ENCODE measurements around the gene COL4A1.

The COL4A1 gene

GRCh38 chr13:110103534-110103933 is 203.4 kb downstream of the COL4A1 start:
- no peaks in the 10 kb centered on the region for H3K79me2 ChIP-seq (ENCODE audit: insufficient read depth, low read length)
- no peaks in the 10 kb centered on the region for H3K9me3 ChIP-seq (ENCODE audit: low read length)
- H3K36me3 ChIP-seq (ENCODE audit: insufficient read depth, low read length) = no peaks in the 10 kb centered on the region
- H3K9me2 ChIP-seq (ENCODE audit: low read depth, low read length) = no peaks in the 10 kb centered on the region
- no peak overlapping the region for H3K27ac ChIP-seq (ENCODE audit: low read depth, low read length, poor library complexity, severe bottlenecking)
- H3K4me3 ChIP-seq (ENCODE audit: low read depth, low read length, poor library complexity, severe bottlenecking) = no peak overlapping the region
- no peaks in the 10 kb centered on the region for H3K4me1 ChIP-seq (ENCODE audit: insufficient read depth, low read length, severe bottlenecking)
- H3K9ac ChIP-seq (ENCODE audit: low read length) = no peak overlapping the region
- H4K20me1 ChIP-seq (ENCODE audit: insufficient read depth, low read length) = no peaks in the 10 kb centered on the region
- no peak overlapping the region for H2AFZ ChIP-seq (ENCODE audit: low read length)
- H3F3A ChIP-seq (ENCODE audit: insufficient read depth, low read length) = no peaks in the 10 kb centered on the region
- TF ChIP-seq EZH2 (IDR thresholded peaks at IDR 0.05; ENCODE audit: borderline replicate concordance, low read length) (no peak), CTCF (IDR thresholded peaks at IDR 0.05; ENCODE audit: low read length) (no peak)
- H3K27me3 ChIP-seq (ENCODE audit: insufficient read depth, low read length) = no peaks in the 10 kb centered on the region
- no peak overlapping the region for H3K4me2 ChIP-seq (ENCODE audit: low read length)

GRCh38 chr13:110103026-110103425 is 203.9 kb downstream of the COL4A1 start:
- no peak overlapping the region for H3K27ac ChIP-seq (ENCODE audit: low read depth, low read length, poor library complexity, severe bottlenecking)
- no peaks in the 10 kb centered on the region for H3K4me1 ChIP-seq (ENCODE audit: insufficient read depth, low read length, severe bottlenecking)
- H3K4me2 ChIP-seq (ENCODE audit: low read length) = no peak overlapping the region
- H3F3A ChIP-seq (ENCODE audit: insufficient read depth, low read length) = no peaks in the 10 kb centered on the region
- no peaks in the 10 kb centered on the region for H3K27me3 ChIP-seq (ENCODE audit: insufficient read depth, low read length)
- TF ChIP-seq EZH2 (IDR thresholded peaks at IDR 0.05; ENCODE audit: borderline replicate concordance, low read length) = no peak
- no peak for TF ChIP-seq CTCF (IDR thresholded peaks at IDR 0.05; ENCODE audit: low read length)
- no peak overlapping the region for H2AFZ ChIP-seq (ENCODE audit: low read length)
- H4K20me1 ChIP-seq (ENCODE audit: insufficient read depth, low read length) = no peaks in the 10 kb centered on the region
- H3K9me2 ChIP-seq (ENCODE audit: low read depth, low read length) = no peaks in the 10 kb centered on the region
- no peaks in the 10 kb centered on the region for H3K36me3 ChIP-seq (ENCODE audit: insufficient read depth, low read length)
- no peaks in the 10 kb centered on the region for H3K79me2 ChIP-seq (ENCODE audit: insufficient read depth, low read length)
- no peak overlapping the region for H3K9ac ChIP-seq (ENCODE audit: low read length)
- H3K4me3 ChIP-seq (ENCODE audit: low read depth, low read length, poor library complexity, severe bottlenecking) = no peak overlapping the region
- H3K9me3 ChIP-seq (ENCODE audit: low read length) = no peaks in the 10 kb centered on the region

- no peaks in the 10 kb centered on the region for H4K20me1 ChIP-seq (ENCODE audit: insufficient read depth, low read length)
- H3K9me3 ChIP-seq (ENCODE audit: low read length) = no peaks in the 10 kb centered on the region
- H3K9me2 ChIP-seq (ENCODE audit: low read depth, low read length) = no peaks in the 10 kb centered on the region
- TF ChIP-seq EZH2 (IDR thresholded peaks at IDR 0.05; ENCODE audit: borderline replicate concordance, low read length) (no peak), CTCF (IDR thresholded peaks at IDR 0.05; ENCODE audit: low read length) (no peak)
- H2AFZ ChIP-seq (ENCODE audit: low read length) = no peak overlapping the region
- H3F3A ChIP-seq (ENCODE audit: insufficient read depth, low read length) = no peaks in the 10 kb centered on the region
- H3K27ac ChIP-seq (ENCODE audit: low read depth, low read length, poor library complexity, severe bottlenecking) = no peak overlapping the region
- no peak overlapping the region for H3K4me2 ChIP-seq (ENCODE audit: low read length)
- no peaks in the 10 kb centered on the region for H3K27me3 ChIP-seq (ENCODE audit: insufficient read depth, low read length)
- no peaks in the 10 kb centered on the region for H3K36me3 ChIP-seq (ENCODE audit: insufficient read depth, low read length)
- no peak overlapping the region for H3K4me3 ChIP-seq (ENCODE audit: low read depth, low read length, poor library complexity, severe bottlenecking)
- H3K79me2 ChIP-seq (ENCODE audit: insufficient read depth, low read length) = no peaks in the 10 kb centered on the region
- no peaks in the 10 kb centered on the region for H3K4me1 ChIP-seq (ENCODE audit: insufficient read depth, low read length, severe bottlenecking)
- no peak overlapping the region for H3K9ac ChIP-seq (ENCODE audit: low read length)
Observed at GRCh38 chr13:110102053-110102452, 204.9 kb downstream of the COL4A1 start.

All from OCI-LY1 (cell line).